HEK293T (cell line): Measurements from ENCODE around the gene HADHB.

Experiments used
- CTBP1 ChIP-seq: fragments of 450-650 bp; IDR thresholded peaks from 2 replicates; pipeline ENCODE4 v1.6.1; 2016; ENCODE audit warnings: borderline replicate concordance
- ELF4 ChIP-seq: fragments of 450-650 bp; IDR thresholded peaks from 2 replicates; pipeline ENCODE4 v1.6.1; 2017; ENCODE audit warnings: antibody characterized with exemption

DNA sequence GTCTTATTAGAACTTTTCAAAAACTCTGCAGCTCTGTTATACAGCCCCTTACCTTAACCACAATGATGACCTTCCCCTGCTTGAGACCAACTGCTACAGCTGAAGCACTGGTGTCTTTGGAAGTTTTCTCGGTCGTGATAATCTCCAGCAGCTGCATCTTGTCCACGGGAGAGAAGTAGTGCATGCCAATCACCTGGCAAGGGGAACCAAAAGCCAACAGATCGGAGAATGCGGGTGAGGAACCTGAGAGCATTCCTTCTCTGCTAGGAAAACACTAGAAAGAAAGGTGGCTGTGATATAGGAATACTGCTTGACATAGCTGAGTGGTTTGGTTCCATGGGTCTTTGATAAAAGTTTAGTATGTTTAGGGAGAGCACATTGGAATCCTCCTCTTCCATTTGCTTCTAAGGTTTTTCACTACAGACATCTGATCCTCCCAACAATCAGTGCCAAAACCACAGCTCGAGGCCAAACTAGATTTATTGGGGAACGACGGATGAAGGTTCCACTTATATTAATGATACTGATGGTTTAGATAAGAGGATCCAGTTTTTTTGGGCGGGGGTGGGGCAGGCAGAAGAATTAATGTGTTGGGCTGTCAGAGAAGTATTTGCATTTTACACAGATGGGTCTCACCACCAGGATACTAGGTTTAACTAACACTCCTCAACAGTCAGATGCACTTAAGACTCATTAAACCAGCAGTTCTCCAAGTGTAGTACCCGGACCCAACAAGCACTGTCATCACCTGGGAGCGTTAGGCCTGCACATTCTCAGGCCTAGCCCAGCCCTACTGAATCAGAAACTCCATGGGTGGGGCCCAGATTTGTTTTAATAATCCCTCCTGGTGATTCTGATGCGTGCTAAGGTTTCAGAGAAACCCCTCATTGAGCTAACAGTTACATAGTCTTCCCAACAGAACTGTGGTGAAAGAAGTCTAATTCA lies 49.4 kb upstream of the HADHB start:
- TF ChIP-seq ELF4 (no peak), CTBP1 (no peak)
